Cardiac fibroblast (primary cell): ENCODE results near the gene FAM156A.
"Not testable (repeated sequence)": the region's sequence is repeated elsewhere in the genome, so short reads cannot be mapped to it uniquely, and the experiment has no call there.

Experiments
- DNase-seq, 2 donors: peaks; one replicate each; pipeline versions ENCODE4 v3.0.0 to v3.0.0-alpha.2; 2010; ENCODE audit warnings: low read depth in 2 of 2
- H3K4me3 ChIP-seq, 2 donors: replicated peaks in 1 of 2; 1 replicate in 1 of 2; 2 replicates in 1 of 2; pipeline ENCODE4 v1.5.1; 2011; ENCODE audit warnings: low read depth in 2 of 2, low read length in 2 of 2, mild to moderate bottlenecking in 2 of 2, moderate library complexity in 1 of 2
- TF ChIP-seq, protein P1 (sequence below): IDR thresholded peaks from one replicate; pipeline ENCODE4 v1.5.1; 2011; ENCODE audit warnings: low read depth, mild to moderate bottlenecking, low read length, inconsistent platforms

The FAM156A gene

DNA sequence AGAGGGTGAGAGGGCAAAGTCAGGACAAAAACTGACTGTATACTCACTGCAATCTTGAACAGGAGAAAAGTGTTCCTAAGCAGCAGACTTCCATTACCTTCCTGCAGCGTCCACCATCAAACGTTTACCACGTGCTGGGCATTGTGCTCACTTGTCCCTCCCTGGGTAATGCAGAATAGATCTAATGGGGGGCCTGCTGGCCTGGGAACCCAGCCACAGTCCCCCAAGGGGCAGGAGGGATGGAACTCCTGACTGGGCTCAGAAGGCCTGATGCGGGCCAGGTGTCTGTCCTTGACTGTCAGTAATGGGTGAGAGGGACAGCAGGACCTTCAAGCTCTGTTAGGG, 37.6 kb upstream of the FAM156A start:
- TF ChIP-seq, protein P1, sequence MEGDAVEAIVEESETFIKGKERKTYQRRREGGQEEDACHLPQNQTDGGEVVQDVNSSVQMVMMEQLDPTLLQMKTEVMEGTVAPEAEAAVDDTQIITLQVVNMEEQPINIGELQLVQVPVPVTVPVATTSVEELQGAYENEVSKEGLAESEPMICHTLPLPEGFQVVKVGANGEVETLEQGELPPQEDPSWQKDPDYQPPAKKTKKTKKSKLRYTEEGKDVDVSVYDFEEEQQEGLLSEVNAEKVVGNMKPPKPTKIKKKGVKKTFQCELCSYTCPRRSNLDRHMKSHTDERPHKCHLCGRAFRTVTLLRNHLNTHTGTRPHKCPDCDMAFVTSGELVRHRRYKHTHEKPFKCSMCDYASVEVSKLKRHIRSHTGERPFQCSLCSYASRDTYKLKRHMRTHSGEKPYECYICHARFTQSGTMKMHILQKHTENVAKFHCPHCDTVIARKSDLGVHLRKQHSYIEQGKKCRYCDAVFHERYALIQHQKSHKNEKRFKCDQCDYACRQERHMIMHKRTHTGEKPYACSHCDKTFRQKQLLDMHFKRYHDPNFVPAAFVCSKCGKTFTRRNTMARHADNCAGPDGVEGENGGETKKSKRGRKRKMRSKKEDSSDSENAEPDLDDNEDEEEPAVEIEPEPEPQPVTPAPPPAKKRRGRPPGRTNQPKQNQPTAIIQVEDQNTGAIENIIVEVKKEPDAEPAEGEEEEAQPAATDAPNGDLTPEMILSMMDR = no peak
- no peak for DNase-seq
- peak overlapping the region; percentile 59 to 66 for H3K4me3 ChIP-seq

DNA sequence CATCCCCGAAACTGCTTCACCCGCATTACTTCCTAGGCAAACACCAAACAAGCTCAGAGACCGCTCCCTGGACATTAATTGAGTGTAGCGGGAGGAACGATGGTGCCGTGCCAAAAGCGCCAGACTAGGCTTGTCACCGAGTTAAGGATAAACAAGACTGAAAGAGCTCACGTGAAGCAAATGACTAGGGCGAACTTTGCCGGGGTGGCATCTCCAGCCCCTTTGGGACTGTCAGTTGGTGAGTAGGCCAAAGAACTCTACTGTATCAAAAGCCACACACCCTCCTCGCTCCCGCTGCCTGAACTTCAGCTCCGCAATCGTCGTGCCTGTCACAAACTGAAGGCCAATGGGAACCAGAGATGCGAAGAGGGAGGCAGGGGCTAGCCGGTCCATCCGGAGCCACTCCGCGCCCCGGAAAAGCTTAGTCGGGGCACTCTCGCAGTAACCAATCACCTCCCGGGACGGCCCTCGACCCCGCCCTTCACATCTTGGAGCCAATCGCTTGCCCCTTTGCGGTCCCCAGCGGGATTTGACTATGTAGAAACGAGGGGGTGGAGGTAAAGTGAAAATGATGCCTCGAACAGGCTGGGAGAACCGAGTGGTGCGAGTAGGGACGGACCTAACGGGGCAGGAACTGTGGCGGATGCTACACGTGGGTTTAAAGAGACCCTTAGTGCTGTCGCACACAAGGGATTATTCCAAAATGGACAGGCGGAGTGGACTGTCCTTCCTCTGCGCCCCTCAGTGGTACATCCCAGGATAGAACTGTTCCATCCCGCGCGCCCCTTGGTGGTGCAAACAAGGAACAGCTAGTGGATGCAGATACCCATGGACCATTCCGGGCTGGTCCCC, 37.0 kb upstream of the FAM156A start:
- peak; percentile 96 to 97 for DNase-seq
- H3K4me3 ChIP-seq = peak overlapping the region; percentile 59 to 69
- TF ChIP-seq, protein P1 = peak; percentile 67

DNA sequence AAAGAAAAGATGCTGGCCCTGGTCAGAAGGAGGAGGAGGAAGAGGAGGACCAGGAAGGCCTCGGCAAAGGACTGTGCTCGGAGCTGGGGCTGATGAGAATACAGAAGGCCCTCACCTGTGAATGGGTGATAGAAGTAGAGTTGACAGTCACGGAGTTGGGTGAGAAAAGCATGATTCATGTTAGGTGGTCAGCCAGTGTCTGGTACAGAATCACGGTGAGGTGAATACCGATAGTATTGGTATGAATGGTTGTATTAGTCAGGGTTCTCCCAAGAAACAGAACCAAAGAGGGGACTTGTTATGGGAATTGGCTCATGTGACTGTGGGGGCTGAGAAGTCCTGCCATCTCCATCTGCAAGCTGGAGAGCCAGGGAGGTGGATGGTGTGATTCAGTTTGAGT, 32.5 kb upstream of the FAM156A start:
- no peak overlapping the region for H3K4me3 ChIP-seq
- DNase-seq = no peak
- TF ChIP-seq, protein P1 = no peak

DNA sequence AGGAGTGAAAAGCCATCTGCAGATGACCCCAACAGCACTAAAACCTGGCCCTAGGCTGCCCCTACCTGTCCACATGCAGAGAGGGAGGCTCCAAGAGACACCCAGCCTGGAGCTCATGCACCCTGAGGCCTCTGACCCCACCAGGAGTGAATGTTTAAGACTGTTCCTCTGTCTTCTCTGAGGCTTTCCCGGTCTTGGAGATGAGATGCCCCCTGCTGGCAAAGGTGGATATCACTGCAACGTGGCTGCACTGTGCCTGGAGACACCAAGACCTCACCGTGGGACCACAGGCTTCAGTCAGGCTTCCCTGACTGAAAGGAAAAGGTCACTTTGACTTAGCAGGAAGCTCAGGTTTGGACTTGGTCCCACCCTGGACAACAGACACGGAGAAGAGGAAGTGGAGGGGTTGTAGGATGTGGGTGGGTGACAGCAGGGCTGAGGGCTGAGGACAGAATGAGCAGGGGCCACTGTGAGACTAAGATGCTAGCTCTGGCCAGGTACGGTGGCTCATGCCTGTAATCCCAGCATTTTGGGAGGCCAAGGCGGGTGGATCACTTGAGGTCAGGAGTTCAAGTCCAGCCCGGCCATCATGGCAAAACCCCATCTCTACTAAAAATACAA, 31.8 kb upstream of the FAM156A start:
- TF ChIP-seq, protein P1 = peak; percentile 55
- peak; percentile 76 to 77 for DNase-seq

DNA sequence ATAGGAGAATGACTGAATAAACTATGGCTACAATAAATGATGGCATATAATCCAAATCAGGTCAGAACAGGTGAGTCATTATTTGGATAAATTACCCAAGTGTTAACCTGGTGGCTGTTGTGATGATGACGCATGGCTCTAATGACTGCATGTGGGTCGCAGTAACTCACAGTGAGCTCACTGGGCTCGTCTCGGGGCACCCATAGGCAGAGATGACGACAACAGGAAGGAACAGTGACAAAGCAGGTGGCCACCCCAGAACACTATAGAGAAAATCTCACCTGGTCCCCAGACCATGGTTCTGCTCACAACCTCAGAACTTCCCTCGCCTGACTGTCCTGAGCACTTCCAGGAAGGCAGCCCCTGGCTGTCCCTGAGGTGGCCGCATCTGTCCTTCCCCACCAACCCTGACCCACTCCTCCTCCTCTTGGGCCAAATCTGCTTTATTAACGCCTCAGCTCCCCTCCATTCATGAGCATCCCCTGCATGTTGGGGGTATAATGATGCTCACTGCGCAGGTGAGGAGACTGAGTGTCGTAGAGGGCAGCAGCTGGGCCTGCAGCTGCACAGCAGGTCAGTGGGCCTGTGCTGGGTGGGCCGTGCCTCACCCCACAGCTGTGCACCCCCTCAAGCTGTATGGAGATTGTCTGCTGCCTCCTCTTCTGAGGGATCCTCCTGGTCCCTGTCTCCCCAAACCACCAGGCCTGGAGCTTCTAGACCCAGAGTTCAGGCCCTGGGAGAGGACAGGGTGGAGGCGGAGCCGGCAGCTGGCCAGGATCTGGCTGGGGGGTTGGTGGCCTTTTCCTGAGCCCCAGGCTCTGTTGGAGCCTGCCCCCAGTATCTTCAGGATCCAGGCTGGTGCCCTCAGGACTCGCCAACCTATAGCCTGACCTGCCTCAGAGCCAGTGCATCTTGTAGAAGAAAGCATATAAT, 30.9 kb upstream of the FAM156A start:
- TF ChIP-seq, protein P1 = no peak
- no peak for DNase-seq

More for the DNA sequence above, 31.8 kb upstream of the FAM156A start:
- H3K4me3 ChIP-seq = not testable (repeated sequence)

DNA sequence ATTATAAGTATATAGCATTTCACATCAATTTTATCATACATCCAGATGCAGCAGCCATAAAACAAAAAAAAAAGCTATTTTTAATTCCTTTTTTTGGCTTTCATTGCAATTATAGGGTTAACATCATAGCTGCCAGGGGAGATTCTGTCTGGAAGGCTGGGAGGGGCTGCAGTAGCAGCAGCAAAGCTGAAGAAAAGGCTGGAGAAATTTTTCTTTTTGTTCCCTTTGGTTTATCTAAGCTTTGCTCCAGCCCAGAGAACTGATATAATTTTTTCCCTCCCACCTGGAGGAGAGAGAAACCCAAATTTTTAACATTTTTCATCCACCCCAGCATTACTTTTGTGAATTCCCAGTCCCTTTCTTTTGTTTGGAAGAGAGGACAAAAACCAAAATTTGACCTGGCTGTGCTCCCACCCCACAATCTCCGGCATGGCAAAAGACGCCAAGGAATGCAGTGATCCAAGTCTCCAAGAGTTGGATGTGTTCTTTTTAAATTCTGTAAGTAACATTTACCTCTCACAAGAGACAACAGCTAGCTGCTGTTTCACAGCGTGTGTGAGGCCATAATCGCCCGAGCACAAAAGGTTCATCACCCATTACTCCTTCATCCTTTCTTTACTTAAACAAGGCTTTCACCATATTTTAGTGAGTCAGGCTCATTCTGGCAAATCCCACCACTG, 25.1 kb upstream of the FAM156A start:
- TF ChIP-seq, protein P1 = no peak
- peak overlapping the region in 1 of 2 donors; percentile 30 for H3K4me3 ChIP-seq
- DNase-seq = peak in 1 of 2 donors; percentile 34

More for the DNA sequence above, 30.9 kb upstream of the FAM156A start:
- no peak overlapping the region for H3K4me3 ChIP-seq
